HEK293 (cell line): ENCODE measurements around the gene PARD6G.

Experiments
- CTCF ChIA-PET: fragments of 350-600 bp; formaldehyde crosslinking; extraction: SDS; loops from one replicate; lab custom pipeline; 2021; ENCODE audit warnings: antibody characterized with exemption; lab: Yijun Ruan, JAX
- POLR2A ChIA-PET: fragments of 300-600 bp; formaldehyde crosslinking; extraction: SDS; loops from one replicate; lab custom pipeline; 2020; ENCODE audit warnings: antibody characterized with exemption, inconsistent platforms; lab: Yijun Ruan, JAX
- H3K27ac ChIP-seq: fragments of 200-500 bp; sonication (Bioruptor generic); 2 replicates; pipeline ENCODE4 v1.5.1; 2014; ENCODE audit warnings: low read depth, low read length, control low read depth, inconsistent platforms; ENCODE audit errors: extremely low read depth
- H3K36me3 ChIP-seq, 2 experiments: fragments of 200-500 bp in 1 of 2; sonication (Bioruptor generic) in 1 of 2; 1 replicate in 1 of 2; 2 replicates in 1 of 2; pipeline ENCODE4 v1.5.1; 2014 to 2017; ENCODE audit warnings: inconsistent platforms in 2 of 2, low read length in 2 of 2; ENCODE audit not compliant: control insufficient read depth in 2 of 2, insufficient read depth in 1 of 2
- H3K4me1 ChIP-seq: fragments of 200-500 bp; sonication (Bioruptor generic); 2 replicates; pipeline ENCODE4 v1.5.1; 2014; ENCODE audit warnings: mild to moderate bottlenecking, low read length, inconsistent platforms; ENCODE audit not compliant: control insufficient read depth, insufficient read depth
- H3K4me3 ChIP-seq: 2 replicates; pipeline ENCODE4 v1.5.1; 2011; ENCODE audit warnings: low read depth, mild to moderate bottlenecking, control low read depth, low read length, moderate library complexity
- H3K9me3 ChIP-seq: fragments of 200-500 bp; sonication (Bioruptor generic); 2 replicates; pipeline ENCODE4 v1.5.1; 2014; ENCODE audit warnings: low read depth, low read length, inconsistent platforms; ENCODE audit not compliant: control insufficient read depth, insufficient read depth
- BCL11B ChIP-seq: fragments of 450-650 bp; formaldehyde crosslinking; IDR thresholded peaks from 2 replicates; pipeline ENCODE4 v1.5.1; 2016; ENCODE audit warnings: low read depth, missing biosample characterization, missing genetic modification characterization
- GLI2 ChIP-seq: fragments of 450-650 bp; formaldehyde crosslinking; IDR thresholded peaks from 2 replicates; pipeline ENCODE4; 2017; ENCODE audit warnings: missing biosample characterization, missing genetic modification characterization, low read depth, borderline replicate concordance
- GLI4 ChIP-seq: fragments of 450-650 bp; formaldehyde crosslinking; IDR thresholded peaks from 2 replicates; pipeline ENCODE4 v1.5.1; 2016; ENCODE audit warnings: missing biosample characterization, missing genetic modification characterization
- KLF1 ChIP-seq: fragments of 450-650 bp; formaldehyde crosslinking; IDR thresholded peaks from 2 replicates; pipeline ENCODE4 v1.5.1; 2016; ENCODE audit warnings: missing biosample characterization, missing genetic modification characterization
- RBAK ChIP-seq: fragments of 450-650 bp; formaldehyde crosslinking; IDR thresholded peaks from 2 replicates; pipeline ENCODE4 v1.5.1; 2016; ENCODE audit warnings: missing biosample characterization, missing genetic modification characterization
- TRIM28 ChIP-seq: IDR thresholded peaks from 2 replicates; pipeline ENCODE4 v1.6.1; 2011; ENCODE audit warnings: low read length, control low read depth, borderline replicate concordance
- ZNF169 ChIP-seq: fragments of 450-650 bp; formaldehyde crosslinking; IDR thresholded peaks from 2 replicates; pipeline ENCODE4 v1.5.1; 2016; ENCODE audit warnings: missing biosample characterization, missing genetic modification characterization
- ZNF175 ChIP-seq: fragments of 450-650 bp; formaldehyde crosslinking; IDR thresholded peaks from 2 replicates; pipeline ENCODE4 v1.5.1; 2016; ENCODE audit warnings: missing biosample characterization, missing genetic modification characterization
- ZNF221 ChIP-seq: fragments of 450-650 bp; formaldehyde crosslinking; IDR thresholded peaks from 2 replicates; pipeline ENCODE4 v1.5.1; 2017; ENCODE audit warnings: missing biosample characterization, missing genetic modification characterization, borderline replicate concordance
- ZNF292 ChIP-seq: fragments of 450-650 bp; formaldehyde crosslinking; IDR thresholded peaks from 2 replicates; pipeline ENCODE4 v1.5.1; 2016; ENCODE audit warnings: low read depth, missing biosample characterization, missing genetic modification characterization, borderline replicate concordance
- ZNF335 ChIP-seq: fragments of 450-650 bp; formaldehyde crosslinking; conservative IDR thresholded peaks from 2 replicates; pipeline ENCODE4 v1.5.1; 2016; ENCODE audit warnings: missing biosample characterization, missing genetic modification characterization
- ZNF354C ChIP-seq: fragments of 450-650 bp; formaldehyde crosslinking; IDR thresholded peaks from 2 replicates; pipeline ENCODE4 v1.5.1; 2016; ENCODE audit warnings: missing biosample characterization, missing genetic modification characterization, low read depth, borderline replicate concordance
- ZNF394 ChIP-seq: fragments of 450-650 bp; formaldehyde crosslinking; IDR thresholded peaks from 2 replicates; pipeline ENCODE4 v1.5.1; 2016; ENCODE audit warnings: missing biosample characterization, missing genetic modification characterization, mild to moderate bottlenecking, moderate library complexity, borderline replicate concordance
- ZNF521 ChIP-seq: fragments of 450-650 bp; formaldehyde crosslinking; IDR thresholded peaks from 2 replicates; pipeline ENCODE4 v1.5.1; 2017; ENCODE audit warnings: missing biosample characterization, mild to moderate bottlenecking, missing genetic modification characterization
- ZNF555 ChIP-seq: fragments of 450-650 bp; formaldehyde crosslinking; conservative IDR thresholded peaks from 2 replicates; pipeline ENCODE4 v1.5.1; 2017; ENCODE audit warnings: missing biosample characterization, mild to moderate bottlenecking, missing genetic modification characterization, inconsistent platforms
- ZNF558 ChIP-seq: fragments of 450-650 bp; formaldehyde crosslinking; IDR thresholded peaks from 2 replicates; pipeline ENCODE4 v1.5.1; 2016; ENCODE audit warnings: missing biosample characterization, missing genetic modification characterization
- ZNF585B ChIP-seq: fragments of 450-650 bp; formaldehyde crosslinking; IDR thresholded peaks from 2 replicates; pipeline ENCODE4 v1.5.1; 2016; ENCODE audit warnings: missing biosample characterization, missing genetic modification characterization
- ZNF704 ChIP-seq: fragments of 450-650 bp; formaldehyde crosslinking; IDR thresholded peaks from 2 replicates; pipeline ENCODE4 v1.5.1; 2016; ENCODE audit warnings: missing biosample characterization, missing genetic modification characterization
- ZNF776 ChIP-seq: fragments of 450-650 bp; formaldehyde crosslinking; IDR thresholded peaks from 2 replicates; pipeline ENCODE4 v1.5.0; 2017; ENCODE audit warnings: missing biosample characterization, missing genetic modification characterization, borderline replicate concordance
- ZNF791 ChIP-seq: fragments of 450-650 bp; formaldehyde crosslinking; IDR thresholded peaks from 2 replicates; pipeline ENCODE4 v1.5.1; 2016; ENCODE audit warnings: missing biosample characterization, missing genetic modification characterization
- ZNF830 ChIP-seq: fragments of 450-650 bp; IDR thresholded peaks from 2 replicates; pipeline ENCODE4 v1.5.0; 2018; ENCODE audit warnings: missing biosample characterization, missing genetic modification characterization, low read depth, mild to moderate bottlenecking, moderate library complexity
- ZNF837 ChIP-seq: fragments of 450-650 bp; formaldehyde crosslinking; IDR thresholded peaks from 2 replicates; pipeline ENCODE4 v1.5.1; 2016; ENCODE audit warnings: missing biosample characterization, missing genetic modification characterization
- TF ChIP-seq, protein P1 (sequence below): IDR thresholded peaks from 2 replicates; pipeline ENCODE4 v1.6.1; 2011; ENCODE audit warnings: mild to moderate bottlenecking, low read depth, low read length, borderline replicate concordance
- TF ChIP-seq, protein P2 (sequence below): fragments of 450-650 bp; formaldehyde crosslinking; IDR thresholded peaks from 2 replicates; pipeline ENCODE4 v1.5.1; 2016; ENCODE audit warnings: missing biosample characterization, missing genetic modification characterization, borderline replicate concordance

The PARD6G gene

DNA sequence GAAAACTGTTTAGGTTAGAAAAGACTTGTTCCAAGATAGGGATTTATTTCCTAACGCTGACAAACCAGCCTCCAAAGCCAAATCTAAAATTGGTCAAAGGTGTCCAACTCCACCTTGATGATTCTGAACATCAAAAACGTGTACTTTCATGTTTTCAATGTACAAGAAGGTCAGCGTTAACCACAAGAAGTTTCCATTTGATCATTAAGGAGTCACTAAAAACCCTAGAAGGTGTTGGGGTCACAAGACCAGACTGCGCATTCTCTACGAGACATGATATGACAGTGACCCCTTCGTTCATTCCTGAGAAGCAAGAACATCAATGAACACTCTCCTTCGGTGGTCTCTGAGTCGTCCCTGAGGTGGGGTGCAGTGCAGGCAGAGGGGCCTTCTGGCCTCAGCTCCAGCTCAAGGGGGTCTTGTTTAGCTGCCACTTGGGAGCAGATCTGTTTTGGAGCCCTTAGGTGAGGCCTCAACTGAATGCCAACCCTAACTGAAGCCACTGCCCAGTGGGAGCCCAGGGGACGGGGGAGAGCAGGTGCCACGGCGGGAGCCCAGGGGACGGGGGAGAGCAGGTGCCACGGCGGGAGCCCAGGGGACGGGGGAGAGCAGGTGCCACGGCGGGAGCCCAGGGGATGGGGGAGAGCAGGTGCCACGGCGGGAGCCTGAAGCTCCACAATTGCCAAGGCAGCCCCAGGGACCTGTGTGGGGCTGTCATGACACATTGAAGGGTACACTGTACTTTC, 55.2 kb downstream of the PARD6G start:
- no peaks in the 10 kb centered on the region for H3K36me3 ChIP-seq
- no peak overlapping the region for H3K4me3 ChIP-seq
- no peaks in the 10 kb centered on the region for H3K9me3 ChIP-seq
- CTCF ChIA-PET, result interaction anchor here (0.6 to 0.9 kb wide), 2 partner anchors 10 to 91 kb away, joined by 3 read pairs; no protein-coding TSS in a partner anchor
- H3K27ac ChIP-seq, result no peak overlapping the region
- TF ChIP-seq GLI4, result no peak
- no peak for TF ChIP-seq ZNF555 (tag by site-specific recombination)
- TF ChIP-seq ZNF830 (tag by site-specific recombination), result no peak
- TF ChIP-seq ZNF335 (tag by site-specific recombination), result no peak
- TF ChIP-seq GLI2 (tag by site-specific recombination), result no peak
- no peak for TF ChIP-seq ZNF704 (tag by site-specific recombination)
- no peak for TF ChIP-seq ZNF354C (tag by site-specific recombination)
- no peak for TF ChIP-seq ZNF221 (tag by site-specific recombination)
- no peak for TF ChIP-seq BCL11B
- no peak for TF ChIP-seq ZNF558 (tag by site-specific recombination)
- POLR2A ChIA-PET, result no interaction called here
- H3K4me1 ChIP-seq, result peaks cover 6% of the 10 kb centered on the region

DNA sequence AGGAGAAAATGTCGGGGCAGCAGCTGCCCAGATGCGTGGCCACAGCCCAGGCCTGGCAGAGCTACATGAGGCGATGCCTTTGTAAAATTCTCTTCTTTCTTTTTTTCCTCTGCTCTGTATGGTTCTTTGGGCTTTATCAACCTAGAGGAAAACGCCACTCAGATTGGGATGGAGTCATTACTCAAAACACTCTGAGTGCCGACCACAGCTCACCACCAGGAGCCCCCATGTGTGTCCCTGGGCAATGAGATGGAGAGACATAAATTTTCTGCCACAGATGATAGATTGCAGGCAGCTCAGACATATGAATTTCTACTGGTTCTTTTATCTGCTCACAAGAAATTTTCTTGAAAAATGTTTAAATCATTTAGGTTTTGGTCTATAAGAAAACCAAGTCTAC, 56.0 kb downstream of the PARD6G start:
- Histone ChIP-seq H3K9me3 (no peaks in the 10 kb centered on the region), H3K4me3 (no peak overlapping the region), H3K36me3 (no peaks in the 10 kb centered on the region), H3K4me1 (no peaks in the 10 kb centered on the region)
- POLR2A ChIA-PET, result no interaction called here
- TF ChIP-seq GLI4 (no peak), ZNF175 (tag by site-specific recombination) (no peak), KLF1 (tag by site-specific recombination) (no peak), ZNF169 (no peak), ZNF791 (tag by site-specific recombination) (no peak), TRIM28 (no peak), ZNF585B (no peak), ZNF776 (no peak), ZNF394 (tag by site-specific recombination) (no peak), ZNF292 (tag by site-specific recombination) (no peak), ZNF521 (no peak), ZNF837 (tag by site-specific recombination) (no peak), RBAK (tag by site-specific recombination) (no peak)
- TF ChIP-seq, protein P1, sequence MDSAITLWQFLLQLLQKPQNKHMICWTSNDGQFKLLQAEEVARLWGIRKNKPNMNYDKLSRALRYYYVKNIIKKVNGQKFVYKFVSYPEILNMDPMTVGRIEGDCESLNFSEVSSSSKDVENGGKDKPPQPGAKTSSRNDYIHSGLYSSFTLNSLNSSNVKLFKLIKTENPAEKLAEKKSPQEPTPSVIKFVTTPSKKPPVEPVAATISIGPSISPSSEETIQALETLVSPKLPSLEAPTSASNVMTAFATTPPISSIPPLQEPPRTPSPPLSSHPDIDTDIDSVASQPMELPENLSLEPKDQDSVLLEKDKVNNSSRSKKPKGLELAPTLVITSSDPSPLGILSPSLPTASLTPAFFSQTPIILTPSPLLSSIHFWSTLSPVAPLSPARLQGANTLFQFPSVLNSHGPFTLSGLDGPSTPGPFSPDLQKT, result no peak
- TF ChIP-seq, protein P2, sequence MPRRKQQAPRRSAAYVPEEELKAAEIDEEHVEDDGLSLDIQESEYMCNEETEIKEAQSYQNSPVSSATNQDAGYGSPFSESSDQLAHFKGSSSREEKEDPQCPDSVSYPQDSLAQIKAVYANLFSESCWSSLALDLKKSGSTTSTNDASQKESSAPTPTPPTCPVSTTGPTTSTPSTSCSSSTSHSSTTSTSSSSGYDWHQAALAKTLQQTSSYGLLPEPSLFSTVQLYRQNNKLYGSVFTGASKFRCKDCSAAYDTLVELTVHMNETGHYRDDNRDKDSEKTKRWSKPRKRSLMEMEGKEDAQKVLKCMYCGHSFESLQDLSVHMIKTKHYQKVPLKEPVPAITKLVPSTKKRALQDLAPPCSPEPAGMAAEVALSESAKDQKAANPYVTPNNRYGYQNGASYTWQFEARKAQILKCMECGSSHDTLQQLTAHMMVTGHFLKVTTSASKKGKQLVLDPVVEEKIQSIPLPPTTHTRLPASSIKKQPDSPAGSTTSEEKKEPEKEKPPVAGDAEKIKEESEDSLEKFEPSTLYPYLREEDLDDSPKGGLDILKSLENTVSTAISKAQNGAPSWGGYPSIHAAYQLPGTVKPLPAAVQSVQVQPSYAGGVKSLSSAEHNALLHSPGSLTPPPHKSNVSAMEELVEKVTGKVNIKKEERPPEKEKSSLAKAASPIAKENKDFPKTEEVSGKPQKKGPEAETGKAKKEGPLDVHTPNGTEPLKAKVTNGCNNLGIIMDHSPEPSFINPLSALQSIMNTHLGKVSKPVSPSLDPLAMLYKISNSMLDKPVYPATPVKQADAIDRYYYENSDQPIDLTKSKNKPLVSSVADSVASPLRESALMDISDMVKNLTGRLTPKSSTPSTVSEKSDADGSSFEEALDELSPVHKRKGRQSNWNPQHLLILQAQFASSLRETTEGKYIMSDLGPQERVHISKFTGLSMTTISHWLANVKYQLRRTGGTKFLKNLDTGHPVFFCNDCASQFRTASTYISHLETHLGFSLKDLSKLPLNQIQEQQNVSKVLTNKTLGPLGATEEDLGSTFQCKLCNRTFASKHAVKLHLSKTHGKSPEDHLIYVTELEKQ (tag by site-specific recombination), result no peak
- TF ChIP-seq, all 188 proteins: peak for 0
- CTCF ChIA-PET, result interaction anchor here (0.6 to 0.9 kb wide), 2 partner anchors 9 to 90 kb away, joined by 3 read pairs; no protein-coding TSS in a partner anchor
- no peak overlapping the region for H3K27ac ChIP-seq
